BJ (cell line): ENCODE results near the gene SIN3B. TPM values are rescaled to one million over a fixed set of nuclear protein-coding genes. Genes with fewer than 3 reads are reported as not detected.

Experiments
- CTCF ChIA-PET: fragments of 350-600 bp; formaldehyde crosslinking; extraction: SDS; loops from one replicate; lab custom pipeline; 2021; ENCODE audit warnings: antibody characterized with exemption, inconsistent platforms; lab: Yijun Ruan, JAX
- POLR2A ChIA-PET: fragments of 300-600 bp; sonication (Branson Sonifier 250); formaldehyde crosslinking; extraction: SDS; loops from one replicate; lab custom pipeline; 2021; ENCODE audit warnings: antibody characterized with exemption; lab: Charles Lee
- DNase-seq: peaks from one replicate; pipeline ENCODE4 v3.0.0-alpha.2; 2011; ENCODE audit warnings: low read depth
- H3K27me3 ChIP-seq: 2 replicates; pipeline ENCODE4 v1.6.0; 2011; ENCODE audit warnings: low read length; ENCODE audit not compliant: control insufficient read depth, insufficient read depth
- H3K36me3 ChIP-seq: 2 replicates; pipeline ENCODE4 v1.5.1; 2011; ENCODE audit warnings: low read length; ENCODE audit not compliant: control insufficient read depth, insufficient read depth
- H3K4me3 ChIP-seq: 2 replicates; pipeline ENCODE4 v1.5.1; 2011; ENCODE audit warnings: low read depth, mild to moderate bottlenecking, control low read depth, low read length
- CTCF ChIP-seq: IDR thresholded peaks from 2 replicates; pipeline ENCODE4 v1.5.1; 2011; ENCODE audit warnings: low read depth, mild to moderate bottlenecking, control low read depth, inconsistent platforms, low read length, moderate library complexity; ENCODE audit not compliant: insufficient read depth
- polyA plus RNA-seq: library from polyadenylated mRNA; depleted of rRNA; stranded (reverse); fragments of >200 nt; gene quantifications from 2 replicates; pipeline ENCODE4 v1.2.3, GENCODE V29; 2011

The SIN3B gene
- polyA plus RNA-seq, 1 experiment, result 25.5 TPM

GRCh38 chr19:16829822-16830289, 658 bp downstream of the SIN3B start:
- CTCF ChIA-PET, result no interaction called here

GRCh38 chr19:16830679-16831078, 1.5 kb downstream of the SIN3B start:
- no peaks in the 10 kb centered on the region for H3K27me3 ChIP-seq
- CTCF ChIA-PET, result no interaction called here

More at GRCh38 chr19:16829822-16830289, 658 bp downstream of the SIN3B start:
- Histone ChIP-seq H3K36me3 (peaks cover 14% of the 10 kb centered on the region), H3K27me3 (no peaks in the 10 kb centered on the region), H3K4me3 (peak overlapping the region; percentile 97)
- DNase-seq, result no peak
- no peak for TF ChIP-seq CTCF
- POLR2A ChIA-PET, result interaction anchor here (0.5 kb wide), 1 partner anchor 1029 kb away, joined by 4 read pairs; no protein-coding TSS in a partner anchor

GRCh38 chr19:16831531-16831930, 2.3 kb downstream of the SIN3B start:
- ChIA-PET POLR2A (no interaction called here), CTCF (no interaction called here)
- no peak for TF ChIP-seq CTCF
- Histone ChIP-seq H3K36me3 (peaks cover 17% of the 10 kb centered on the region), H3K27me3 (no peaks in the 10 kb centered on the region), H3K4me3 (no peak overlapping the region)
- no peak for DNase-seq

More at GRCh38 chr19:16830679-16831078, 1.5 kb downstream of the SIN3B start:
- peak overlapping the region; percentile 97; the same call in 1 of the 2 replicates for H3K4me3 ChIP-seq
- no peak for TF ChIP-seq CTCF
- POLR2A ChIA-PET, result no interaction called here
- DNase-seq, result no peak
- peaks cover 16% of the 10 kb centered on the region for H3K36me3 ChIP-seq

- H3K36me3 ChIP-seq, result peaks cover 24% of the 10 kb centered on the region
- H3K4me3 ChIP-seq, result no peak overlapping the region
- POLR2A ChIA-PET, result no interaction called here
- no peak for TF ChIP-seq CTCF
- no peak for DNase-seq
- no peaks in the 10 kb centered on the region for H3K27me3 ChIP-seq
- CTCF ChIA-PET, result interaction anchor here (0.6 kb wide), 1 partner anchor 393 kb away, joined by 4 read pairs; no protein-coding TSS in a partner anchor
Measured at GRCh38 chr19:16834747-16835146, 5.5 kb downstream of the SIN3B start.

GRCh38 chr19:16836115-16837034, 7.2 kb downstream of the SIN3B start:
- H3K4me3 ChIP-seq, result no peak overlapping the region
- ChIA-PET POLR2A (no interaction called here), CTCF (interaction anchor here (0.9 to 1.8 kb wide), 4 partner anchors 10 to 64 kb away, joined by 3 to 6 read pairs (median 4); no protein-coding TSS in a partner anchor)
- DNase-seq, result no peak
- H3K36me3 ChIP-seq, result peaks cover 27% of the 10 kb centered on the region
- H3K27me3 ChIP-seq, result no peaks in the 10 kb centered on the region
- TF ChIP-seq CTCF, result 0 out of 2 replicates have a peak, but pooled peaks have one; percentile 17
